NCI-H1092 (cell line): Measurements from ENCODE around the gene MYOZ3.

ENCODE experiments used
- DNase-seq: peaks from one replicate; lab custom pipeline; 2025; lab: John Stamatoyannopoulos, UW

The MYOZ3 gene

GRCh38 chr5:150703762-150704161 is 42.7 kb downstream of the MYOZ3 start:
- DNase-seq: no peak

GRCh38 chr5:150706776-150707390 is 45.8 kb downstream of the MYOZ3 start:
- no peak for DNase-seq

GRCh38 chr5:150710165-150710564 is 49.1 kb downstream of the MYOZ3 start:
- no peak for DNase-seq

DNA sequence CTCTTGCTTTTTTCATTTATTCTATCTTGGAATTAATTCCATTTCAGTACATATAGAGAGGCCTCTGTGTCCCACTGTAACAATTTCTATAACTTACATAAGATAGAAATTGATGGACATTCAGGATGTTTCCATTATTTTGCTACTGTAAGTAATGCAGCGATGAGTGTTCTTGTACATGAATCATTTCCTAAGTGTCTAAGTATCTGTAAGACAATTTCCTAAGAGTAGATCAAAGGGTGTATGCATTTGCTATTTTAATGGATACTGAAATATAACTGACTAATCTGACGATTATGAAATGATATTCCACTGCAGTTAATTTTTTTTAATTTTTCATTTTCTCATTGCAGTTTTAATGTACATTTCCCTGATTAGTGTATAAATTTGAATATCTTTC is 62.8 kb downstream of the MYOZ3 start:
- DNase-seq: no peak
